NCI-H128 (cell line): ENCODE data around the gene PCCA.

Source experiments
- DNase-seq: peaks from one replicate; lab custom pipeline; 2025; ENCODE audit not compliant: unreplicated experiment; lab: John Stamatoyannopoulos, UW

The PCCA gene

GRCh38 chr13:100493418-100493817 lies 404.5 kb downstream of the PCCA start:
- no peak for DNase-seq

DNA sequence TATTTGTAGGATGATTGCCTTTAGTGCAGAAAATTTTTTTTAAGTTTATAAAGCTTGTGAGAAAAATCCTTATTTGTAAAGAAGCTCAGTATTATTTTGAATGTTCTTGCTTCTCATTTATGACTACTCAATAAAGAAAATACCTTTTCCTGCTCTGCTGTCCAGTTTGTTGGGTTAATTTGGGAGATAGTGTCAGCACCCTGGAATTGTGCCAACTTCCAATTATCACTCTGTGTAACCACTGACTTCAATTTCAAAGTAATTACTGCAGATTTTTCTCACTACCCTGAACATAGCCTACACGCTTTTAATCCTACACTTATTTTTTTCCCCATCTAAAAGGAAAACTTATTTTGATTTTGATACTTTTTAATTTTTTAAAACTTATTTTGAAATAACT lies 406.6 kb downstream of the PCCA start:
- no peak for DNase-seq

DNA sequence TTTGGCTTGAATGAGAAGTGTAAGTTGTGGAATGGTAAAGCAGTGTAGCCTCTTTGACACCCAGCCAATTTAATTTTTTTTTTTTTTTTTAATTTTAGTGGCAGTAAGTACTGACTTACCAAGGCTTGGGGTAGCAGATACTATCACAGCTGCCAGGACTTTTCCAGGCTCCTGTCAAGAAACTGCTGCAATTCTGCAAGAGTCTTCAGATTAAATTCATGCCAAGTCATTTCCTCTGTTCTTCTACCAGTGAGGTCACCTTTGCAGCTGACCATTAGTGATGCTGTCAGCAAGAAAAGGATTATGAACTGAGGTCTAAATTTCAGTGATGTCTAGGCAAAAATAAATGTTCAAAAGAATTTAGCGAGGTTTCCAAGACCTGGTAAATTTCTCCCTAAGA lies 408.5 kb downstream of the PCCA start:
- DNase-seq = no peak

DNA sequence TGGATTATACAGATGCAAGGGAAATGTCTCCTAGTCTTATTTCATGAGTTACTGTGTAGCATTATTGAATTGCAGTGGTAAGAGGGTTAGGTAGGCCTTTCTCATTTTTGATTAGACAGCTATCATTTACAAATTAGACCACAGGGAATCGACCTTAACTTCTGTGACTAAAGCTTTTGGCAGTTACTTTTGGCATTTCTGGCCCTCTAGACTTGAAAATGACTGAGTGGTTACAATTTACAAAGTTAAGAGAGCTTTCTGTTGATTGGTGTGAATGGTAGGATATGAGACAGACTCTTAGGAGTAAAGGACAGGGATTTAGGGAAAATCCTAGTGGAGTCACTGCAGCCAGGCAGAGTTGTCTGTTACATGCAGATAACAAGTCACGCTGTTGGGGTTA lies 413.6 kb downstream of the PCCA start:
- DNase-seq = no peak

GRCh38 chr13:100503622-100504021 lies 414.7 kb downstream of the PCCA start:
- no peak for DNase-seq

GRCh38 chr13:100506154-100506553 lies 417.3 kb downstream of the PCCA start:
- no peak for DNase-seq

DNA sequence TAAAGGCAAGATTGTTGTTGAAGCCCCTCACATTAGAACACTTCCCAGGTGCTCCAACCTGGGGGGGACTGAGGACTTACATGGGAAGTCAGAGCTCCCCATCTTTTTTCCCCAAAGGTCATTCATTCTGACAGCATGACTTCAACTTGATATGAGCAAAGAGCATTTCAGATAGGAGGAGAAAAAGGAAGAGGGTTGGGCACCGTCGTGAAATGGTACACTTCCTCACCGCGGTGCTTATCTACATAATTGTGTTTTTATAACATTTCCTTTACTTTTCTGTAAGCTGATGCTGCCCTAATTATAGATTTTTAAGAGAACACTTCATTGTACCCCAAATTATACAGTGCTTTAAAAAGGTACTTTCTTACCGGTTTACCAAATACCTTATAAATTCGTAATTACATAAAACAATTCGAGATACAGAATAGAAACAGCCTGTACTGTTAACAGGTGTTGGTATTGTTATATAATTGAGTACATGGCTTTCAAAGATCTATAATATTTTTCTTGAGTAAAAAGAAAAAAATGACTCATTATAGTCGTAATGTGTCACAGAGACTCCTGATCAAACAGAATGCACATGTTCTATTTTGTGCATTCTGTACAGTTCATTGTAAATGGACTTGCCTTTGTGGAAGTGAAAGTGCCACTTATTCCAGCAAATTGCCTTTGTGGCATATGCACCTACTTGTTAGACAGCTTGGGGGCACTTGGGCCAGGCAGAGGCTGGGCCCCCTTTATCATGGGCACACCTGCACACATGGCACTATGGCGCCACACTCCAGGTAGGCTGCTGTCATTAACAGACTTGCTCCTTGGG lies 417.9 kb downstream of the PCCA start:
- peak; percentile 63 for DNase-seq

- DNase-seq = no peak
Observed at GRCh38 chr13:100508455-100508854, 419.6 kb downstream of the PCCA start.

DNA sequence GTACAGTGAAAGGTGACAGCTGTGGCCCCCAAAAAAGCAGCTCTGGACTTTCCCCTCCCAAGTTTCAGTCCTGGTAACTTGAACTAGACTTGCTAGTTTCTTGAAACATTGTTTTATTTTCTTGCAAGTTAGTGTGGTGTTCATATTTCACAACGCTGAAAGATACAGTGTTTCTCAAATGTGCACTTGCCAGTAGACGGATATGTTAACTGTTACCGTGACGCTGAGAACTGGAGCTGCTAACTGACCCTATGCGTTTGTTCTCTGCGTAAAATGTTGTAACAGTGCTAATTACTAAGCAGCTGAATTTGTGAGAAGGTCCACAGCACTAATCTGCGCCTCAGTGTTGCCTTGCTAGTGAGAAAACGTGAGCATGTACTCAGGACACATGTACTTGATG lies 420.1 kb downstream of the PCCA start:
- DNase-seq = no peak

DNA sequence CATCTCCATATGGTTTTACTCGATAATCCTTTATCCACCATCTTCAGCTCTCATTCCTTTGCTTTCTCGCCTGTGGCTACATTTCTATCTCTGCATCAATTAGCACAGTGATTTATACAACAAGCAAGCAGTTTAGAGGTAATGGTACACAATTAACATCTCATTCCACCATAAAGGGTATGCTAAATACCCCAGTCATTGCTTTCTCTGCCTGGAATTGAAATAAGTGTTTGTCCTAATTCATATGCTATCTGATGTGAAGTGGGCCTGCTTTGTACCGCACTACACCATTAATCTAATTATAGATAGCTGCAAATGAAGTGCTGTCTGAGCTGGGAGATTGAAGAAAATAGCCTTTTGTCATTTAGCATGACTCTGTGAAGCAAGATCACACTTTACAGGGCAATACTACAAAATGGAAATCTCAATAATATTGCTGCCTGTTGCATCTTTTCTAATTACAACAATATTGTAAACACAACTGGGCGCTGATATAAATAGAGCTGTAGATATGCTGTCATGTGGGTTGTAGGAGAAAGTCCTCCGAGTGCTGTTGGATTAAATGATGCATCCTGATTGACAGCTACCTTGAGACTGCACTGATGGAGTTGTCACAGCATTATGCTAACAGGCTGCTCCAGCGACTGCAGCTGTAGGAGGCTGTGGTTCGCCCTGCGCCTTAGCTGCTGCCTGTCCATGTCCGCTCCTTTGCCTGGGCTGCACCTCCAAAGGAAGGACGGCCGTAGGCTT lies 421.5 kb downstream of the PCCA start:
- DNase-seq = no peak

- DNase-seq = no peak
Observed at GRCh38 chr13:100511466-100511865, 422.6 kb downstream of the PCCA start.

GRCh38 chr13:100512422-100512821 lies 423.5 kb downstream of the PCCA start:
- no peak for DNase-seq

DNA sequence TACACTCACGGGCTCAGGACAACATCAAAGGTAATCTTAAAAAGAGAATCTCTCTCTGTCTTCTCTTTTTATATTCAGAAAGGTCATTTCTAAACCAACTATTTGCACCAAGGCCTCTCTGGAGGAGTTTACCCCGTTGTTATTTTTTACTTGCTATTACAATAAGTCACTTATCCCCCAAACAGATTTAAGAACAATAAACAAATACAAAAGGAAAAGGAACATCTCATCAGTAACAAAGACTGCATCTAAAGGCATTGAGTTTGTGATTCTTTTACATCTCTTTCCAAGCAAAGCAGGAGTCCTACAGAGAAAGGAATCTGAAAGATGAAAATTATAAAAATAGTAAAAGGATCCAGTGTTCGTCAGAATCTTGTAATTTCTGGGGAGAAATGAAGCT lies 424.3 kb downstream of the PCCA start:
- DNase-seq = no peak

GRCh38 chr13:100513987-100514670 lies 425.2 kb downstream of the PCCA start:
- DNase-seq = peak; percentile 77

DNA sequence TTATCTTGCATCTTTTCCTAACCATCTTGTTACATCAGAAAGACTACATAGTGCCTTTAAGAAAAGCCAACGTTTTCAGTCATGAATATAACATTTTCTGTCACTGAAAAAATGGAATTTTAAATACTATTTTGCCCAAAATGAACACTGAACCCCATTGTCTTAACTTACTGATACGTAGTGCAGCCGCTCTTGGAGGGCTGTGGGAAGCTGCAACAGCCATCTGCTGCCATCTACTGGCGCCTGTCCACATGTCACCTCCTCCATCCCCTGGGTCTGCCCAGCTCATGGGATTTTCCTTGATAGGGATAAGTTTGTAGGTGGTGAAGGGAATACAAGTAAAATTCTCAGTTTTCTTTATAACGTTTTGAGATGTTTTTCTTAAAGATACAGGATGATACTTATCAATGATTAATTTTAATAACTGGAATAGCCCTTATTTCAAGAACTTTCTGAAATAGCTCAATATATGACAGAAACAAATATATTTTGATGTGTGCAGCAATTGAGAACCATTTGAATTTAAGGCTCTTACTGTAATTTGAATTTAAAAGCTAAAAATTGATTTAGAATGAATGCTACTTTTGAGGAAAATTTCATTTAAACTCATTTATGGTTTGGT lies 426.0 kb downstream of the PCCA start:
- peak; percentile 80 for DNase-seq

GRCh38 chr13:100515410-100515800 lies 426.5 kb downstream of the PCCA start:
- DNase-seq = no peak

DNA sequence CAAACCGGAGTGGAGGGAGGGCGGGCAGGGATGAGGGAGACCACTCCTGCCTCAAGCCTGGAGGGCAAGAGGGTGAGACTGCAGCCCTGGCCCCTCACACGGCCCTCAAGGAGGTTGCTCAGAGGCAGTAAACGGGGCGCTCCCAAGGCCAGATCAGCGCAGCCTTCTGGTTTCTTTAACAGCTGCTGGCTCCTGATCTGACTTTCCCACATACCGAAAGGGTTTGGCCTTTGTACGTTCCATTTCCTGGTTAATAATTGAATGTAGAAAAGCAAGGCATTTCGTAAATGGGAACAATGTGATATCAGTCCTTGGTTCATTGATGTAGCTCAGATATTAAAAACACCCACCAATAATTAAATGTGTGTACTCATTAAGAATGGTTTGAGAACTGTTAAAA lies 428.2 kb downstream of the PCCA start:
- no peak for DNase-seq

DNA sequence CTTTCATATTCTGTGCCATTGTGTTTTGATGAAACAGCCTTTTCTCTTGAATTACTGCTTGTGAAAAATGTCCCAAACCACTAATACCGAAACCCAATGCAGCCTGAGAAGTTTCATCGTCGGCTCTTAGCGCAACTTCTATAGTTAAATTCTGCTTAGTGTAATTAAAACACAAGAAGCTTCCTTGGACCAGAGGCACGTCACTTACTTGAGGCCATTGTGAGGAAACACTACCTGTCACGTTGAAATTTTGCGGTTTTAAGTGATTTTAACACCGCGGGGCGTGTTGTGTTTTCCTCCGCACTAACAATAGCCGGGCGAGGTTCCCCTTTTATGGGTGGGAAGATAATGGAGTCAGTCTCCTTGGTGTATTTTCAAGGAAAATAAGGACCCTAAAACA lies 428.8 kb downstream of the PCCA start:
- no peak for DNase-seq

DNA sequence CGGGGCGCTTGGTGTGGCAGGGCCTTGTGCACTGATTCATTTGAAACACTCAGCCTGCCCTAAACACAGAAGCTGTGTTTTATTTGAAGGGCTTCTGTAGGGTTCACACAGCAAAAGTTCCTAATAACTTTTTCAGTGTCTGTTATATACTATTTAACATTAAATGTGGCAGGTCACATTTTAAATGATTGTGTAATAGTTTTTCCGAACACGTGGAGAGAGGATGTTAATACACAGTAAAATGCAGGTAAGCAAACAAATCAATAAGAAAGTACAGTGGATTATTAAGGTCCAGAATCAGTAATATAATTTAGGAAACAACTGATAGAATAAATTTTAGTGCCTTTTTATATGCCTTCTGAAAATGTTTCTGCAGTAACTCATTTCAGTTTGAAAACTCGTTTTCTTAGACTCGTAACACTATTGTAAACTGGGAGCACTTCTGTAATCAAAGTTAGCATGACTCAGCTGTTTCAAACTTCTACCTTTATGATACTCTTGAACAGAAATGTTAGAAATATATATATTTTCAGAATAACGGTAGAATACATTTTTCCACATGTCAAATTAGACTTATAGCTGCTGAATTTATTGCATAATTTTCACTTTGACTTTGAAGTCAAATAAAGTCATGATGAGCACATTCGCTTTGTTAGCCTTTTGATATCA lies 429.6 kb downstream of the PCCA start:
- DNase-seq = no peak

- no peak for DNase-seq
Observed at GRCh38 chr13:100519626-100520025, 430.7 kb downstream of the PCCA start.
